OCI-LY3 (cell line): ENCODE results near the gene CEP19.

ENCODE experiments used
- H2AFZ ChIP-seq: fragments of 200-600, 300-600 bp; shearing (Covaris generic); 2 replicates; pipeline ENCODE4 v1.6.0; 2014; ENCODE audit warnings: antibody characterized with exemption, low read depth, low read length
- H3K27ac ChIP-seq: fragments of 200-600, 300-600 bp; sonication (generic); 2 replicates; pipeline ENCODE4 v1.5.1; 2014; ENCODE audit warnings: mild to moderate bottlenecking, low read length, moderate library complexity, mixed read lengths
- H3K27me3 ChIP-seq: fragments of 200-600, 300-600 bp; sonication (generic); 2 replicates; pipeline ENCODE4 v1.6.1; 2014; ENCODE audit warnings: low read depth, low read length, mixed read lengths
- H3K36me3 ChIP-seq: fragments of 200-600, 300-600 bp; sonication (generic); replicated peaks from 2 replicates; pipeline ENCODE3; 2014; ENCODE audit warnings: low read depth, low read length, mixed read lengths
- H3K4me1 ChIP-seq: fragments of 300-600, 200-600 bp; sonication (generic); 2 replicates; pipeline ENCODE4 v1.6.1; 2014; ENCODE audit warnings: low read length, mixed read lengths
- H3K4me2 ChIP-seq: fragments of 200-600, 300-600 bp; sonication (generic); 2 replicates; pipeline ENCODE4 v1.6.1; 2014; ENCODE audit warnings: low read length, mixed read lengths
- H3K4me3 ChIP-seq: fragments of 300-600, 200-600 bp; sonication (generic); 2 replicates; pipeline ENCODE4 v1.5.1; 2014; ENCODE audit warnings: antibody characterized with exemption, mild to moderate bottlenecking, low read length, moderate library complexity
- H3K79me2 ChIP-seq: fragments of 300-600, 200-600 bp; shearing (Covaris generic); 2 replicates; pipeline ENCODE4 v1.6.1; 2014; ENCODE audit warnings: mild to moderate bottlenecking, low read length, mixed read lengths
- H3K9ac ChIP-seq: fragments of 300-600, 200-600 bp; shearing (Covaris generic); 2 replicates; pipeline ENCODE4 v1.6.0; 2014; ENCODE audit warnings: mild to moderate bottlenecking, low read length, moderate library complexity
- H3K9me3 ChIP-seq: fragments of 200-600, 300-600 bp; shearing (Covaris generic); 2 replicates; pipeline ENCODE4 v1.6.1; 2014; ENCODE audit warnings: low read length, mixed read lengths; ENCODE audit not compliant: insufficient read depth
- H4K20me1 ChIP-seq: fragments of 200-600, 300-600 bp; sonication (generic); 2 replicates; pipeline ENCODE4 v1.6.1; 2016; ENCODE audit warnings: low read length, mixed read lengths; ENCODE audit not compliant: insufficient read depth
- EZH2phosphoT487 ChIP-seq: fragments of 200-600 bp; shearing (Covaris generic); IDR thresholded peaks from 2 replicates; pipeline ENCODE4 v1.6.1; 2018; ENCODE audit warnings: antibody characterized with exemption, mixed run types, low read depth
- TF ChIP-seq, protein P1 (sequence below): fragments of 200-600, 300-600 bp; sonication (generic); IDR thresholded peaks from 2 replicates; pipeline ENCODE4 v1.5.1; 2014; ENCODE audit warnings: antibody characterized with exemption, low read length, low read depth

CEP19 gene

GRCh38 chr3:196694202-196694638 is 17.8 kb downstream of the CEP19 start:
- Histone ChIP-seq H3K36me3 (peaks cover 4% of the 10 kb centered on the region), H4K20me1 (no peaks in the 10 kb centered on the region), H3K27ac (no peak overlapping the region), H3K4me2 (no peak overlapping the region), H3K27me3 (no peaks in the 10 kb centered on the region), H3K9me3 (no peaks in the 10 kb centered on the region), H3K9ac (no peak overlapping the region), H2AFZ (no peak overlapping the region), H3K4me1 (no peaks in the 10 kb centered on the region), H3K4me3 (no peak overlapping the region), H3K79me2 (no peaks in the 10 kb centered on the region)
- TF ChIP-seq, protein P1, sequence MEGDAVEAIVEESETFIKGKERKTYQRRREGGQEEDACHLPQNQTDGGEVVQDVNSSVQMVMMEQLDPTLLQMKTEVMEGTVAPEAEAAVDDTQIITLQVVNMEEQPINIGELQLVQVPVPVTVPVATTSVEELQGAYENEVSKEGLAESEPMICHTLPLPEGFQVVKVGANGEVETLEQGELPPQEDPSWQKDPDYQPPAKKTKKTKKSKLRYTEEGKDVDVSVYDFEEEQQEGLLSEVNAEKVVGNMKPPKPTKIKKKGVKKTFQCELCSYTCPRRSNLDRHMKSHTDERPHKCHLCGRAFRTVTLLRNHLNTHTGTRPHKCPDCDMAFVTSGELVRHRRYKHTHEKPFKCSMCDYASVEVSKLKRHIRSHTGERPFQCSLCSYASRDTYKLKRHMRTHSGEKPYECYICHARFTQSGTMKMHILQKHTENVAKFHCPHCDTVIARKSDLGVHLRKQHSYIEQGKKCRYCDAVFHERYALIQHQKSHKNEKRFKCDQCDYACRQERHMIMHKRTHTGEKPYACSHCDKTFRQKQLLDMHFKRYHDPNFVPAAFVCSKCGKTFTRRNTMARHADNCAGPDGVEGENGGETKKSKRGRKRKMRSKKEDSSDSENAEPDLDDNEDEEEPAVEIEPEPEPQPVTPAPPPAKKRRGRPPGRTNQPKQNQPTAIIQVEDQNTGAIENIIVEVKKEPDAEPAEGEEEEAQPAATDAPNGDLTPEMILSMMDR, result peak; percentile 10; the same call in 1 of the 2 replicates
- no peak for TF ChIP-seq EZH2phosphoT487

GRCh38 chr3:196691386-196691785 is 20.7 kb downstream of the CEP19 start:
- no peak for TF ChIP-seq EZH2phosphoT487
- TF ChIP-seq, protein P1, result no peak
- H3K36me3 ChIP-seq, result peaks cover 4% of the 10 kb centered on the region
- no peaks in the 10 kb centered on the region for H4K20me1 ChIP-seq
- H2AFZ ChIP-seq, result no peak overlapping the region
- no peak overlapping the region for H3K4me2 ChIP-seq
- no peaks in the 10 kb centered on the region for H3K79me2 ChIP-seq
- H3K4me3 ChIP-seq, result no peak overlapping the region
- H3K4me1 ChIP-seq, result no peaks in the 10 kb centered on the region
- H3K27ac ChIP-seq, result no peak overlapping the region
- no peak overlapping the region for H3K9ac ChIP-seq
- H3K27me3 ChIP-seq, result no peaks in the 10 kb centered on the region
- no peaks in the 10 kb centered on the region for H3K9me3 ChIP-seq

GRCh38 chr3:196689941-196690660 is 21.9 kb downstream of the CEP19 start:
- no peaks in the 10 kb centered on the region for H3K9me3 ChIP-seq
- no peak overlapping the region for H3K4me2 ChIP-seq
- H3K9ac ChIP-seq, result no peak overlapping the region
- no peaks in the 10 kb centered on the region for H4K20me1 ChIP-seq
- H3K36me3 ChIP-seq, result peaks cover 4% of the 10 kb centered on the region
- H3K79me2 ChIP-seq, result no peaks in the 10 kb centered on the region
- H3K4me1 ChIP-seq, result peaks cover under 1% of the 10 kb centered on the region
- H3K4me3 ChIP-seq, result no peak overlapping the region
- H3K27ac ChIP-seq, result no peak overlapping the region
- H2AFZ ChIP-seq, result no peak overlapping the region
- no peaks in the 10 kb centered on the region for H3K27me3 ChIP-seq
- TF ChIP-seq, protein P1, result no peak
- no peak for TF ChIP-seq EZH2phosphoT487

DNA sequence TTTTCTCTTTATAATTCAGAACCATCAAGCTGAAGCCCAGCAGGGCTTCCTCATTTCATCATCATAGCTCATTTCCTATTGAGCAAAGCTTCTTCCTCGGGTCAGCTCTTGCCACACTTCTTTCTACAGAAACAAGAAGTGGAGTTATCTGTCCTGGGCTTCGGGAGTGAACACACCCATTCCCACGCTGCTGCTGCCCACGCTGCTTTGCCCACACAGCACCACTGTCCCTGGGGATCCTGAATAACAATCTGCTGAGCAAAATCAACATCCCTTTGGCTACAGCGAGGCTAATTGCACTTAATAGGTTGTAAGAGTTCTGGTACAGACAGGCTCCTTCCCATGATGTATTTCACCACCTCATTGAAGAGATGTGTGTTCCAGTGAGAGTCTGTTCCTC is 23.7 kb downstream of the CEP19 start:
- Histone ChIP-seq H3K27ac (no peak overlapping the region), H4K20me1 (no peaks in the 10 kb centered on the region), H2AFZ (no peak overlapping the region), H3K4me2 (no peak overlapping the region), H3K4me1 (peaks cover 9% of the 10 kb centered on the region), H3K79me2 (no peaks in the 10 kb centered on the region), H3K27me3 (no peaks in the 10 kb centered on the region), H3K36me3 (no peaks in the 10 kb centered on the region), H3K9me3 (no peaks in the 10 kb centered on the region), H3K9ac (no peak overlapping the region), H3K4me3 (no peak overlapping the region)
- TF ChIP-seq, protein P1, result no peak
- no peak for TF ChIP-seq EZH2phosphoT487
